GM23338 (cell line): ENCODE measurements around the gene RABL6.

ENCODE experiments used
- CREB1 ChIP-seq: fragments of 250-450 bp; sonication (Bioruptor Pico); IDR thresholded peaks from 2 replicates; pipeline ENCODE4 v1.5.0; 2020; ENCODE audit warnings: low read depth, mild to moderate bottlenecking, moderate library complexity
- EZH2 ChIP-seq: fragments of 200-600 bp; sonication (generic); IDR thresholded peaks from one replicate; pipeline ENCODE4 v1.8.0; 2017; ENCODE audit warnings: antibody characterized with exemption, mild to moderate bottlenecking, low read depth; ENCODE audit not compliant: unreplicated experiment
- EZH2phosphoT487 ChIP-seq: fragments of 200-600 bp; sonication (generic); IDR thresholded peaks from one replicate; pipeline ENCODE4 v1.8.1; 2018; ENCODE audit warnings: antibody characterized with exemption; ENCODE audit not compliant: unreplicated experiment
- POLR2AphosphoS5 ChIP-seq: IDR thresholded peaks from 2 replicates; pipeline ENCODE4 v1.6.1; 2016; ENCODE audit warnings: antibody characterized with exemption, low read depth
- STAT1 ChIP-seq: IDR thresholded peaks from one replicate; pipeline ENCODE4 v1.6.1; 2016; ENCODE audit warnings: antibody characterized with exemption; ENCODE audit not compliant: unreplicated experiment
- TF ChIP-seq, protein P1 (sequence below), 2 experiments: fragments of 200-600 bp in 1 of 2; sonication (generic) in 1 of 2; conservative IDR thresholded peaks; 2 replicates each; pipeline versions ENCODE4 v1.5.1 to v1.6.1; 2016 to 2017; ENCODE audit warnings: antibody characterized with exemption in 2 of 2, low read depth in 2 of 2, mild to moderate bottlenecking in 2 of 2, moderate library complexity in 1 of 2
- TF ChIP-seq, protein P2 (sequence below): IDR thresholded peaks from one replicate; pipeline ENCODE4 v1.6.1; 2018; ENCODE audit warnings: antibody characterized with exemption; ENCODE audit not compliant: unreplicated experiment
- TF ChIP-seq, protein P3 (sequence below): fragments of 250-450 bp; sonication (Bioruptor Pico); IDR thresholded peaks from 2 replicates; pipeline ENCODE4 v1.5.0; 2020; ENCODE audit warnings: mild to moderate bottlenecking, moderate library complexity

DNA sequence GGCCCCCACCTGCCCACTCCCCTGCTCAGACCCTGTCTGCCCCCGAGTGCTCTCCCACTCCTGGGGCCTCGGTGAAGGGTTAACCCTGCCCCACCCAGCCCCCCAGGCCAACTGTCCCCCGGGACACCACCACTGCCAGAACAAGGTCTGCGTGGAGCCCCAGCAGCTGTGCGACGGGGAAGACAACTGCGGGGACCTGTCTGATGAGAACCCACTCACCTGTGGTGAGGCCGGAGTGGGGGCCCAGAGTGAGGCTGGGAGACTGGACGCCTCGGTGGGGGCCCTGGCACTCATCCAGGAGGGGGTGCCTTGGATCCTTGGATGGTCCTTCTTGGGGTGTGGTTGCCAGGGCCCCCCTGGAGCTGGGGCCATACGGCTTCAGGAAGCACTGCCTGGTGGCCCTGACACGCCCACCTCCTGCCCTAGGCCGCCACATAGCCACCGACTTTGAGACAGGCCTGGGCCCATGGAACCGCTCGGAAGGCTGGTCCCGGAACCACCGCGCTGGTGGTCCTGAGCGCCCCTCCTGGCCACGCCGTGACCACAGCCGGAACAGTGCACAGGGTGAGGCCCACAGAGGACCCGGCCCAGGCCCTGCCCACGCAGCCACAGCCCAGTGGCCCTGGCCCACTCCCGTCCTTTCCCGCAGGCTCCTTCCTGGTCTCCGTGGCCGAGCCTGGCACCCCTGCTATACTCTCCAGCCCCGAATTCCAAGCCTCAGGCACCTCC, 46.5 kb downstream of the RABL6 start:
- TF ChIP-seq, protein P1, sequence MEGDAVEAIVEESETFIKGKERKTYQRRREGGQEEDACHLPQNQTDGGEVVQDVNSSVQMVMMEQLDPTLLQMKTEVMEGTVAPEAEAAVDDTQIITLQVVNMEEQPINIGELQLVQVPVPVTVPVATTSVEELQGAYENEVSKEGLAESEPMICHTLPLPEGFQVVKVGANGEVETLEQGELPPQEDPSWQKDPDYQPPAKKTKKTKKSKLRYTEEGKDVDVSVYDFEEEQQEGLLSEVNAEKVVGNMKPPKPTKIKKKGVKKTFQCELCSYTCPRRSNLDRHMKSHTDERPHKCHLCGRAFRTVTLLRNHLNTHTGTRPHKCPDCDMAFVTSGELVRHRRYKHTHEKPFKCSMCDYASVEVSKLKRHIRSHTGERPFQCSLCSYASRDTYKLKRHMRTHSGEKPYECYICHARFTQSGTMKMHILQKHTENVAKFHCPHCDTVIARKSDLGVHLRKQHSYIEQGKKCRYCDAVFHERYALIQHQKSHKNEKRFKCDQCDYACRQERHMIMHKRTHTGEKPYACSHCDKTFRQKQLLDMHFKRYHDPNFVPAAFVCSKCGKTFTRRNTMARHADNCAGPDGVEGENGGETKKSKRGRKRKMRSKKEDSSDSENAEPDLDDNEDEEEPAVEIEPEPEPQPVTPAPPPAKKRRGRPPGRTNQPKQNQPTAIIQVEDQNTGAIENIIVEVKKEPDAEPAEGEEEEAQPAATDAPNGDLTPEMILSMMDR (conservative IDR thresholded peaks at IDR 0.05; ENCODE audit: low read depth in 2 of 2), result no peak
- TF ChIP-seq CREB1, result no peak
- TF ChIP-seq POLR2AphosphoS5, result no peak
- TF ChIP-seq EZH2phosphoT487, result no peak
- TF ChIP-seq EZH2, result no peak
- TF ChIP-seq, protein P2, sequence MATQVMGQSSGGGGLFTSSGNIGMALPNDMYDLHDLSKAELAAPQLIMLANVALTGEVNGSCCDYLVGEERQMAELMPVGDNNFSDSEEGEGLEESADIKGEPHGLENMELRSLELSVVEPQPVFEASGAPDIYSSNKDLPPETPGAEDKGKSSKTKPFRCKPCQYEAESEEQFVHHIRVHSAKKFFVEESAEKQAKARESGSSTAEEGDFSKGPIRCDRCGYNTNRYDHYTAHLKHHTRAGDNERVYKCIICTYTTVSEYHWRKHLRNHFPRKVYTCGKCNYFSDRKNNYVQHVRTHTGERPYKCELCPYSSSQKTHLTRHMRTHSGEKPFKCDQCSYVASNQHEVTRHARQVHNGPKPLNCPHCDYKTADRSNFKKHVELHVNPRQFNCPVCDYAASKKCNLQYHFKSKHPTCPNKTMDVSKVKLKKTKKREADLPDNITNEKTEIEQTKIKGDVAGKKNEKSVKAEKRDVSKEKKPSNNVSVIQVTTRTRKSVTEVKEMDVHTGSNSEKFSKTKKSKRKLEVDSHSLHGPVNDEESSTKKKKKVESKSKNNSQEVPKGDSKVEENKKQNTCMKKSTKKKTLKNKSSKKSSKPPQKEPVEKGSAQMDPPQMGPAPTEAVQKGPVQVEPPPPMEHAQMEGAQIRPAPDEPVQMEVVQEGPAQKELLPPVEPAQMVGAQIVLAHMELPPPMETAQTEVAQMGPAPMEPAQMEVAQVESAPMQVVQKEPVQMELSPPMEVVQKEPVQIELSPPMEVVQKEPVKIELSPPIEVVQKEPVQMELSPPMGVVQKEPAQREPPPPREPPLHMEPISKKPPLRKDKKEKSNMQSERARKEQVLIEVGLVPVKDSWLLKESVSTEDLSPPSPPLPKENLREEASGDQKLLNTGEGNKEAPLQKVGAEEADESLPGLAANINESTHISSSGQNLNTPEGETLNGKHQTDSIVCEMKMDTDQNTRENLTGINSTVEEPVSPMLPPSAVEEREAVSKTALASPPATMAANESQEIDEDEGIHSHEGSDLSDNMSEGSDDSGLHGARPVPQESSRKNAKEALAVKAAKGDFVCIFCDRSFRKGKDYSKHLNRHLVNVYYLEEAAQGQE, result no peak
- TF ChIP-seq STAT1, result no peak
- TF ChIP-seq, protein P3, sequence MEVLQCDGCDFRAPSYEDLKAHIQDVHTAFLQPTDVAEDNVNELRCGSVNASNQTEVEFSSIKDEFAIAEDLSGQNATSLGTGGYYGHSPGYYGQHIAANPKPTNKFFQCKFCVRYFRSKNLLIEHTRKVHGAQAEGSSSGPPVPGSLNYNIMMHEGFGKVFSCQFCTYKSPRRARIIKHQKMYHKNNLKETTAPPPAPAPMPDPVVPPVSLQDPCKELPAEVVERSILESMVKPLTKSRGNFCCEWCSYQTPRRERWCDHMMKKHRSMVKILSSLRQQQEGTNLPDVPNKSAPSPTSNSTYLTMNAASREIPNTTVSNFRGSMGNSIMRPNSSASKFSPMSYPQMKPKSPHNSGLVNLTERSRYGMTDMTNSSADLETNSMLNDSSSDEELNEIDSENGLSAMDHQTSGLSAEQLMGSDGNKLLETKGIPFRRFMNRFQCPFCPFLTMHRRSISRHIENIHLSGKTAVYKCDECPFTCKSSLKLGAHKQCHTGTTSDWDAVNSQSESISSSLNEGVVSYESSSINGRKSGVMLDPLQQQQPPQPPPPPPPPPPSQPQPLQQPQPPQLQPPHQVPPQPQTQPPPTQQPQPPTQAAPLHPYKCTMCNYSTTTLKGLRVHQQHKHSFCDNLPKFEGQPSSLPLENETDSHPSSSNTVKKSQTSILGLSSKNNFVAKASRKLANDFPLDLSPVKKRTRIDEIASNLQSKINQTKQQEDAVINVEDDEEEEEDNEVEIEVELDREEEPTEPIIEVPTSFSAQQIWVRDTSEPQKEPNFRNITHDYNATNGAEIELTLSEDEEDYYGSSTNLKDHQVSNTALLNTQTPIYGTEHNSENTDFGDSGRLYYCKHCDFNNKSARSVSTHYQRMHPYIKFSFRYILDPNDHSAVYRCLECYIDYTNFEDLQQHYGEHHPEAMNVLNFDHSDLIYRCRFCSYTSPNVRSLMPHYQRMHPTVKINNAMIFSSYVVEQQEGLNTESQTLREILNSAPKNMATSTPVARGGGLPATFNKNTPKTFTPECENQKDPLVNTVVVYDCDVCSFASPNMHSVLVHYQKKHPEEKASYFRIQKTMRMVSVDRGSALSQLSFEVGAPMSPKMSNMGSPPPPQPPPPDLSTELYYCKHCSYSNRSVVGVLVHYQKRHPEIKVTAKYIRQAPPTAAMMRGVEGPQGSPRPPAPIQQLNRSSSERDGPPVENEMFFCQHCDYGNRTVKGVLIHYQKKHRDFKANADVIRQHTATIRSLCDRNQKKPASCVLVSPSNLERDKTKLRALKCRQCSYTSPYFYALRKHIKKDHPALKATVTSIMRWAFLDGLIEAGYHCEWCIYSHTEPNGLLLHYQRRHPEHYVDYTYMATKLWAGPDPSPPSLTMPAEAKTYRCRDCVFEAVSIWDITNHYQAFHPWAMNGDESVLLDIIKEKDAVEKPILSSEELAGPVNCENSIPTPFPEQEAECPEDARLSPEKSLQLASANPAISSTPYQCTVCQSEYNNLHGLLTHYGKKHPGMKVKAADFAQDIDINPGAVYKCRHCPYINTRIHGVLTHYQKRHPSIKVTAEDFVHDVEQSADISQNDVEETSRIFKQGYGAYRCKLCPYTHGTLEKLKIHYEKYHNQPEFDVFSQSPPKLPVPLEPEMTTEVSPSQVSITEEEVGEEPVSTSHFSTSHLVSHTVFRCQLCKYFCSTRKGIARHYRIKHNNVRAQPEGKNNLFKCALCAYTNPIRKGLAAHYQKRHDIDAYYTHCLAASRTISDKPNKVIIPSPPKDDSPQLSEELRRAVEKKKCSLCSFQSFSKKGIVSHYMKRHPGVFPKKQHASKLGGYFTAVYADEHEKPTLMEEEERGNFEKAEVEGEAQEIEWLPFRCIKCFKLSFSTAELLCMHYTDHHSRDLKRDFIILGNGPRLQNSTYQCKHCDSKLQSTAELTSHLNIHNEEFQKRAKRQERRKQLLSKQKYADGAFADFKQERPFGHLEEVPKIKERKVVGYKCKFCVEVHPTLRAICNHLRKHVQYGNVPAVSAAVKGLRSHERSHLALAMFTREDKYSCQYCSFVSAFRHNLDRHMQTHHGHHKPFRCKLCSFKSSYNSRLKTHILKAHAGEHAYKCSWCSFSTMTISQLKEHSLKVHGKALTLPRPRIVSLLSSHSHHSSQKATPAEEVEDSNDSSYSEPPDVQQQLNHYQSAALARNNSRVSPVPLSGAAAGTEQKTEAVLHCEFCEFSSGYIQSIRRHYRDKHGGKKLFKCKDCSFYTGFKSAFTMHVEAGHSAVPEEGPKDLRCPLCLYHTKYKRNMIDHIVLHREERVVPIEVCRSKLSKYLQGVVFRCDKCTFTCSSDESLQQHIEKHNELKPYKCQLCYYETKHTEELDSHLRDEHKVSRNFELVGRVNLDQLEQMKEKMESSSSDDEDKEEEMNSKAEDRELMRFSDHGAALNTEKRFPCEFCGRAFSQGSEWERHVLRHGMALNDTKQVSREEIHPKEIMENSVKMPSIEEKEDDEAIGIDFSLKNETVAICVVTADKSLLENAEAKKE (CRISPR knock-in tag), result no peak
